ENCODE measurements around the gene TRIM9. TPM values are rescaled to one million over a fixed set of nuclear protein-coding genes. Genes with fewer than 3 reads are reported as not detected.

Gene TRIM9
- total and polyA plus RNA-seq, 2 experiments from 2014 or later: 4.4 to 6.2 TPM

DNA sequence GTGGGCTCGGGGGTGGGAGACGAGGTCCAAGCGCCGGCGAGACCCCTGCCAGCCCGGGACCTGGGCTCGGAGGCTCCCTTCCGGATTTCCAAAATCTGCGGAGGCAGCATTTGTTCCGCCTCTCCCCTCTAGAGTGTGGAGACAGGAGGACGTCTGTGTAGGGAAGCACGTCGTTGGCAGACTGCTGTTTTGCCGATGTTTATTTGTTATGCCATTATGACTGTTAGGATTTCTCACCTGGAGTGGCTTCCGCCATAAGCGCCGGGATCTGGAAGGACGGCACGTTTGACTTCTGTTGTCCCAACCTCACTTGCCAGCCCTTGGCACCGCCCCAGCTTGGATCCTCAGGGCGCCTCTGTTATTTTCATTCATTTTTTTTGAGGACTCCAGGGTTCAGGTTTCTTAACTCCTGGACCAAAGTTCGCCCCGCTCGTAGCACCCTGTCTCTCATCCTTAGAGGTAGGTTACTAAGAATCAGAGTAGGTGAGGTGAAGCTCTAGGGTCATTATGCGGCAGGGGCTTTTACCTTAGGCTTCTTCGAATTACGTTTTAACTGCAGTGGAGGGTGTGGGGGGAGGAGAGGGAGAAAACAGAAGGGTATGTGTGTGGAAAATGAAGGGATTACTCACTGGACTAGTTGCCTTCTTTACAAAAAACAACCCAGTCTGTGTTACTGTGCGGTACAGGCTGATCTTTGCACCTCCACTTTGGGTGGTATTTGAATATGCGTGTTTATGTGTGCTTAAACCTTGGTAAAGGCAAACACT lies 150.1 kb downstream of the TRIM9 start:
- H3K36me3 Mint-ChIP-seq (ENCODE audit: low read depth): peaks cover 12% of the 10 kb centered on the region

More for the DNA sequence above, 150.1 kb downstream of the TRIM9 start:
- Histone ChIP-seq H3K36me3 (ENCODE audit: insufficient read depth) (0 out of 2 replicates have a peak, but pooled peaks cover 4% of the 10 kb centered on the region), H3K4me2 (peak overlapping the region; percentile 99), H2AFZ (peak overlapping the region; percentile 100), H3F3A (replicated peaks; ENCODE audit: low read depth) (0 out of 2 replicates have a peak, but pooled peaks cover 5% of the 10 kb centered on the region), H4K20me1 (replicated peaks; ENCODE audit: insufficient read depth) (no peaks in the 10 kb centered on the region), H3K4me1 (ENCODE audit: insufficient read depth) (peaks cover 11% of the 10 kb centered on the region), H3K27me3 (ENCODE audit: insufficient read depth) (peaks cover 8% of the 10 kb centered on the region; the same call in 1 of the 2 replicates), H3K27ac (ENCODE audit: low read depth) (peak overlapping the region; percentile 59; the same call in 1 of the 2 replicates), H3K9me2 (ENCODE audit: insufficient read depth) (no peaks in the 10 kb centered on the region; the same call in 1 of the 2 replicates), H3K4me3 (peak overlapping the region; percentile 77), H3K79me2 (replicated peaks; ENCODE audit: insufficient read depth) (peaks cover 6% of the 10 kb centered on the region; the same call in 1 of the 2 replicates)
- Mint-ChIP-seq H3K9me3 (no peaks in the 10 kb centered on the region; the same call in 2 of the 3 replicates), H3K27ac (no peak overlapping the region), H3K4me1 (peaks cover 8% of the 10 kb centered on the region), H3K4me3 (peak overlapping the region; percentile 94), H3K27me3 (ENCODE audit: insufficient read depth, low read depth, poor library complexity) (peaks cover 9% of the 10 kb centered on the region)
- TF ChIP-seq CREB1 (CRISPR knock-in tag; IDR thresholded peaks at IDR 0.05; ENCODE audit: low read depth) (no peak), STAT1 (IDR thresholded peaks at IDR 0.05; ENCODE audit: unreplicated experiment) (no peak), ZNF331 (CRISPR knock-in tag; IDR thresholded peaks at IDR 0.05; ENCODE audit: low read depth) (no peak), EZH2phosphoT487 (IDR thresholded peaks at IDR 0.05; ENCODE audit: unreplicated experiment) (no peak), POLR2AphosphoS5 (IDR thresholded peaks at IDR 0.05; ENCODE audit: low read depth) (no peak), ZNF462 (CRISPR knock-in tag; IDR thresholded peaks at IDR 0.05) (no peak), NANOG (IDR thresholded peaks at IDR 0.05; ENCODE audit: borderline replicate concordance) (no peak), EZH2 (IDR thresholded peaks at IDR 0.05; ENCODE audit: low read depth, unreplicated experiment) (no peak), REST (IDR thresholded peaks at IDR 0.05; ENCODE audit: unreplicated experiment) (no peak), CTCF (conservative IDR thresholded peaks at IDR 0.05; ENCODE audit: low read depth in 2 of 2) (no peak), JUNB (IDR thresholded peaks at IDR 0.05; ENCODE audit: unreplicated experiment) (no peak), ZNF114 (CRISPR knock-in tag; IDR thresholded peaks at IDR 0.05) (no peak)
- TF ChIP-seq, protein P1, sequence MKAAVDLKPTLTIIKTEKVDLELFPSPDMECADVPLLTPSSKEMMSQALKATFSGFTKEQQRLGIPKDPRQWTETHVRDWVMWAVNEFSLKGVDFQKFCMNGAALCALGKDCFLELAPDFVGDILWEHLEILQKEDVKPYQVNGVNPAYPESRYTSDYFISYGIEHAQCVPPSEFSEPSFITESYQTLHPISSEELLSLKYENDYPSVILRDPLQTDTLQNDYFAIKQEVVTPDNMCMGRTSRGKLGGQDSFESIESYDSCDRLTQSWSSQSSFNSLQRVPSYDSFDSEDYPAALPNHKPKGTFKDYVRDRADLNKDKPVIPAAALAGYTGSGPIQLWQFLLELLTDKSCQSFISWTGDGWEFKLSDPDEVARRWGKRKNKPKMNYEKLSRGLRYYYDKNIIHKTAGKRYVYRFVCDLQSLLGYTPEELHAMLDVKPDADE (IDR thresholded peaks at IDR 0.05): no peak
- ATAC-seq (peak; percentile 44), DNase-seq (ENCODE audit: low spot score) (no peak)
